GM19025 (cell line): ENCODE measurements around the gene PLXNA4.

Experiments used
- ATAC-seq: cut with Tn5 transposase; IDR thresholded peaks from one replicate; pipeline ENCODE4 v1.9.1; 2021; ENCODE audit warnings: mild to moderate bottlenecking, low read depth, moderate library complexity; ENCODE audit not compliant: unreplicated experiment

The PLXNA4 gene

DNA sequence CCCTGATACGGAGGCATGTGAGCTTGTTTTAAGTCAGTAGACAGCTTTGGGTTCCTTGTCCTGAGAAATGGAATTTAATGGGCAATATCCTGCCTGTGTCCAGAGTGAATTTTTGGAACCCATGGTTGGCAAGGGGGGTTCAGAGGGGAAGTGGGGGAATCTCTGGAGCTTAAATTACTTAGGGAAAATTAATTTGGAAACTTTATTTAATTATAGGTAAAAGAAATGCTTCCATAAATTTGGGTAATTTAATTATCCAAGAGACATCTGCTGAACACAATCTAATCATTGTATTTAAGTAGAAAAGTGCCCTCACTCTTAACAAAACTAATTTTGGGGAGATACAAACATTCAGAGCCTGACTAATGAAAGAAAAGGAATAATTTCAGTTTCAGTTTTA is 99.7 kb downstream of the PLXNA4 start:
- no peak for ATAC-seq

DNA sequence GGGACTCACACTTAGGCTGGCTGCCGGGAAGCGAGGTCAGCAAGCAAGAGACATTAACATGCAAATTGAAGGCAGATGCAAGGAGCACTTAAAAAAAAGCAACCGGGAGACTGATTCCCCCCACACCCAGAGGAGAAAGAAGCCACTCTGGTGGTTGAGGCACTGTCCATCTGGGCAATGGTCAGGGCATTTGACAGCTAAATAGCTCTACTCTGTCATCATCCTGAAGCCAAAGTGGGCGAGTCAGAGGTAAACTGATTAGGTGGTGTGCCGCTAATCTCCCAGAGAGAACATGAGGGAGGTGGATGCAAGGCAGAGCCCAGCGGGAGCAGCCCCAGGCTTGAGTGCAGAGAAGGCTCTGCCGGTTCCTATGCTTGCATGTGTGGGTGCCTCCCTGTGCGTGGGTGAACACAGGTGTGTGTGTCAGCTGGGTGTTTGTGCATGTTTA is 100.6 kb downstream of the PLXNA4 start:
- no peak for ATAC-seq

DNA sequence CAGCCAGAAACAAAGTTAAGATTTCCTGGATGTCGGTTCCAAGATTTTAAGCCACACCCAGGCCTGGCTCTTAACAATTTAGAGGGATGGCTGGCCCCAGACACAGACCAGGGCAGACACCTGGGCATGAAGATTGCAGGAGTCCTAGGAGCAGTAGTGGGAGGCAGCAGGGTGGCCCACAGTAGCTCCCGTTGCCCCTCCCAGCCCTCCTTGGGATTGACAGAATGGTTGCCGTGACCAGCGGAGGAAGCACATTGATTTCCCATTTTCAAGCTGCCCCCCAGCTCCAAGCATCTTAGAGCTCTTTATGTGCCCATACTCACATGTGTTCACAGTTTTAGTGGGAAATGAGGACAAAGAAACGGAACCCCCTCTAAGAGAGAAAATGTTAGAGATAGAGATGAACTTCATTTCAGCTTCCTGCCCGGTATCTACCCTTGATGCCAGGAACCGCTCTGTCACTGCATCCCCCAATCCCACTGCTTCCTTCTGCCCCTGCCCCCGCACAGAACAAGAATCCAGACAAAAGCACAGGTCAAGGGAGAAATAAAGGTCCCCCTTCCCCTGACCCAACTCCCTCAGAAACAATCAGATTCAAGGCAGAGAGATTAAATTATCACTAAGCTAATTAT is 101.1 kb downstream of the PLXNA4 start:
- no peak for ATAC-seq

DNA sequence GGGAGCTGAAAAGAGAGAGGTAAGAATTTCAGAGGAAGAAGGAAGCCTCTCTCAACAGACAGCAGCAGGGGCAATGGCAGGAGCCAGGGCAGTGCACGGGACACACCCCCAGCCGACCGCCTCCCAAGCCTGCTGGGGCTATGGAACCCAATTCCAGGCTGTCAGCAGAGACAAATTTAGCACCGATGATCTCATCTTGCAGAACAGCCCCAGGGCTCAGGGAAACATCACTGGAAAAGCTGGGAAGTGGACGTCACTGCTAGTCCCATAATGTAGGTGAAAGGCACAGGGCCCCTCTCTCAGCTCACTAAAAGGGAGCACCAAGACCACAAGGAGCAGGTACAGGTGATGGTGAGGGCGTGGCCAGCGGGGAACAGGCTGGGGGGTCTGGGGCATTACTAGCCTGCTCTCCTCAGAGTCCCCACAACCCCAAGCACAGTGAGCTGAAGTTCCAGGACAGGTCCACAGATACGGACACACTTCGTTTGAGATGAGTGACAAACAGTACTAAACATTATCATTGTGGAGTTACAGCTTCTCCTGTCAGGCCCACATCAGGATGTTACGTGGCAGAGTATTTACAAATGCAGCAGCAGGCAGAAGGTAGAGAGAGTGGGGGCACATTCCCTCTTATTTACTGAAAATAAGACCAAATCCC is 103.7 kb downstream of the PLXNA4 start:
- no peak for ATAC-seq

DNA sequence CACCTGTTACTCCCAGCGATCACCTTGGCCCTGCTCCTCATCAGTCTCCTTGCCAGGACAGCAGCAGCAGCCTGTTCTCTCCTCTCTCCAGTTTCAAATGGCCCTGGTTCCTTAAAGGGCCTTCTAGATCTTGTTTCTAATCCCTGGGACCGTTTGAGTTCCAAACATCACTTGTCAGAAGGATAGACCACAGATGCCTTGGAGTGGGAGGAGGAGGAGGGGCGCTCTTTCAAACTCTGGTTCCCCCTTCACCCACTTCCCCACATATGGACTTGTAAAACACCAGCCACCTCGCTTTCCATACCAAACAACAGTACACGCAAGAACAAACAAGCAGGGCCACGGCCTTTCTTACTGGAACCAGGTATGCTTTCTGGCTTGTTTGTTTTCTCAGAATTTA is 104.8 kb downstream of the PLXNA4 start:
- no peak for ATAC-seq

DNA sequence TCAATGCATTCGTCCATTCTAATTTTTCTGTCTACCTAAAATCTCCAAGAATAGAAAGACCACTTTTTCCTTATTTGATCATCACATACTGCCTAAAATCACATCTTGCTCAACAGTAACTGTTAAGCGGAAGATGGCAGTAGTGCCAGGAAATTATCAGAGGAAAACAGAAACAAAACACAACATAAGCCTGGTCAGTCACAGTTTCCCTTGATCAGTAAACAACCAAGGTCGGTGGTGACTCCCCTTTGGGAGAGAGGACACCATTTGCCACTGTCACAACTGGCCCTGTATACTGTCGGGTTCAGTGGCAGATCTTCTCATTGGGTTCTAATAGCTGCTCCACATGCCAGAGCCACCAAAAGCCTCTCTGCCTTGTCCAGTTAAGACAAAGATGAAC is 106.6 kb downstream of the PLXNA4 start:
- ATAC-seq = no peak

DNA sequence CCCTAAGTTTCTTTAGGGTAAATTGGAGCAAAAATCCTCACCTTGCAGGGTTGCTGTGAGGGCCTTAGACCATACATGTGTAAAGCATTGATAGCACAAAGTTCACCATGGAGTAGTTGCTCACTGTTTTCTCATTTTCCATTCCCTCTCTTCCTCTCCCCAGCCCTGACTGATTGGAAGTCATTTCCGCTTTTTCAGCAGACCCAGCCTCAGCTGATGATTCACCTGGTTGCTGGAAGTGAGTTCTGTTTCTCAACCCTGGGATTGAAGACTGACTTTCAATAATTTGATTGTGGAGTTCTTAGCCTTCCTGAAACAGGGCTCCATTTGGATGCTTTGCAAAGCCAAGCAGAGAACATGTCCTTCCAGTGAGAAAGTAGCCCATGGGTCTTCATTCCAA is 107.0 kb downstream of the PLXNA4 start:
- no peak for ATAC-seq

DNA sequence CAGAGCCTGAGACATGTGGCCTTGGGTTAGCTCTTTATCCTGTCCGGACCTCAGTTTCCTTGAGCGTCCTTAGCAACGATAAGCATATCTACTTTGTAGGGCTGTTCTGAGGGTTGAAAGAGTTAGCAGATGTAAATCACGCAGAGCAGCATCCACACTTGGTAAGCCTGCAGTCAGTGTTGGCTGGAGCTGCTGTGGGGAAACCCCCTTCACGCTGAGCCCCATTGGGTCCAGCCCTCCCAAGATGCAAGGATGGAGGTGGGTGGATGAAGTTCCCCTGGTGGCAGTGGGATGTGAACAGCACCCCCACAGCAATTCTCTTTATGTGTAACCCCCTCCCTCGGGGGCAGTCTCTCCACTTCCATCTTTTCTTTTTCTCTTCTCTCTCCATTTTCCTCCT is 109.9 kb downstream of the PLXNA4 start:
- ATAC-seq = no peak

DNA sequence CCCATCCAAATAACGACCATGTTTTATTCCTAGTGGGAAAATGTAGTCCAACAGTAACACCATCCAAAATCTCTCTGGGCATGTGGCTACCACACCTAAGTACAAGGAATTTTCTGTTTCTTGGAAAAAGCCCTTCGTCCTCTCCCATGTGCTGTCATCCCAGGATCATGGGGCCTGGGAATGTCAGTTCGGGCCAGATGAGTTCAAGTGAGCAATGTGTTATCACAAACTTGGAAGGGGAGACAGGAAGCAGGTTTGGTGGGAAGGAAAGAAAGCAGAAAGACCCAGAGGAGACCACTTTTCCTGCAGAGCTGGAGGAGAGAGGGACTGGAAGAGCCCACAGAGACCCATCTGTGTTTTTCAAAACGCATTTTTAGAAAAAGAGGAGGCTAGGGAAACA is 110.8 kb downstream of the PLXNA4 start:
- ATAC-seq = no peak

DNA sequence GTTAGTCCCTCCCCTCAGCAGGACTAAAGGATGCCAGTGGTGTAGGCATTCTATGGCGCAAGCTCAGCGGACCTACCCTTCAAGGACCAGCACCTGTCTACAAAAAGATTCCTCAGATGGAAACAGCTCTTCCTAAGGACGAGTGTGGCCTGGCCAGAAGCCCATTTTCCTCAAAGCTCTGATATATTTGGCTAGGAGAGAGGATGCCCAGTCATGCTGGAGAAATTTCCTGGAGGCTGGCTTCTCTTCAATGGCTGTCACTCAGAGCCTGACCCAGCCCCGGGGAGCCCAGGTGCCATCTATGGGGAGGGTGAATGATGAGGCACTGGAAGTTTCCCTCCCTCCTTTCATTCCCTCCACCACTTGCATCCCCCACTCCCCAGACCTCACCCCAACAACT is 111.5 kb downstream of the PLXNA4 start:
- no peak for ATAC-seq

DNA sequence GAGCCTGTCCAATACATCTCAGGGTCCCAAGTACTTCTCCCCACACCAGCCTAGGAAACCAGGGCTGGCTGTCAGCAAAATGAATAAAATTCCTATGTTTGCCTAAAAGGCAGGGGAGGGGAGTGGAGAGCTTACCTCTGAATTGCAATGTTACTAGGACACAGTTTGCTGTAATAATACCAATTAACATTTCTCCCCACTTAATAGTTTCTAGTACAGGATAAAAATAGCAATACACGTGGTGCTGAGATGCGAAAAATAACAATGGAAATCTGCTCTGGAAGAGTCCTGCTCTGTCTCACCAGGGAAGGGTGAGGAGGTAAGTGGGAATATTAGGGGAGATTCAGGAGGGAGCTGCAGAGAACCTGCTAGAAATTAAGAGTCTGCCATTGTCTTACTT is 112.3 kb downstream of the PLXNA4 start:
- no peak for ATAC-seq

DNA sequence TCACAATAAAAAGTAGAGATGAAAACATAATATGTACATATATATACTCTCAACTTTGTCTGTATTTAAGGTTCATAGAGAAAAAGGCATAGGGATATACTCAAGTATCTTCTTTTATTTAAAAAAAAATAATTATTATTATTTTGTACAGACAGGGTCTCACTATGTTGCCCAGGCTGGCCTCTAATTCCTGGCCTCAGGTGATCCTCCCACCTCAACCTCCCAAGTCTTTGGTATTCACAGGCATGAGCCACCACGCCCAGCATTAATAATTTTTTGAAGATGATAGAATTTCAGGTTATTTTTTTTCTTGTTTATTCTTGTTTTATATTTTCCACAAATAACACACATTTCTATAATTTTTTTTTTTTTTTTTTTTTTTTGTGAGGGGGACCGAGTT is 113.8 kb downstream of the PLXNA4 start:
- no peak for ATAC-seq

DNA sequence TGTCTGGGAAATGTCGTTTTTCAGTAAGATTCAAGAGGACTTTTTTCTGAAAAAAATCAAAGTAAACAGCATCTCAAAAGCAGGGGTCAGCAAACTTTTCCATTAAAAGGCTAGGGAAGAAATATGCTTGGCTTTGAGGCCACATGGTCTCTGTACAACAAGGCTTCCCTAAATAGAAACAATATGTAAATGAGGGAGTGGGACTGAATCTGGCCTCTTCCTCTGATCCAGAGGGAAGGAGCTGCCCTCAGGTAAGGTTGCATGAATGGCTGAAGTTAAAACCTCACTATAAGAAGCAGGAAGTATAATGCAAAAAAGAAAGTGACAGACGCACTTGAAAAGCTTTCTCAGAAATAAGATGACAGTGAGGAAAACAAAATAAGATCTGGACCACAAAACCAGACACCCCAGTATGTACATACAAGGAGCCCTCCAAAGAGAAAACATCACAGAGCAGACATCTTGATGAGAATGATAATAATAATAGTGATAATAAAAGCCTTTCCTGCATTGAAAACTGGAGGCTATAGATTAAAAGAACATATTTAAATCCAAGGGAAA is 115.2 kb downstream of the PLXNA4 start:
- no peak for ATAC-seq

DNA sequence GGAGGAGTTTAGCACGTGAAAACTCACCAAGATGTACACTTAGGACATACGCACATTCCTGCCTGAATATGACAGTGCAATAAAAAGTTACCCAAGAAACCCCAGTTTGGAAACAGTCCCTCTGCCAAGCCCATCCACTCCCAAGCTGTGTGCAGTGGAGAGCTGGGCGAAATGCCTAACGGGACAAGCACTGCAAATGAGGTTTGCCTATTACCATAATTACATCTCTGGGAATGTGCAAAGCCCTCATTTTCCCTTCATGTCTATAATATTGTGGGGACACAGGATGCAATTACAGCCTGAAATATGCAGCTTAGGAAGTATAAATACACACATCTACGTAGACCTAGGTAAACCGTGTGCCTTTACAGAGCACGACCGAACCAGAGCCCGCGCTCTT is 117.5 kb downstream of the PLXNA4 start:
- ATAC-seq = no peak

DNA sequence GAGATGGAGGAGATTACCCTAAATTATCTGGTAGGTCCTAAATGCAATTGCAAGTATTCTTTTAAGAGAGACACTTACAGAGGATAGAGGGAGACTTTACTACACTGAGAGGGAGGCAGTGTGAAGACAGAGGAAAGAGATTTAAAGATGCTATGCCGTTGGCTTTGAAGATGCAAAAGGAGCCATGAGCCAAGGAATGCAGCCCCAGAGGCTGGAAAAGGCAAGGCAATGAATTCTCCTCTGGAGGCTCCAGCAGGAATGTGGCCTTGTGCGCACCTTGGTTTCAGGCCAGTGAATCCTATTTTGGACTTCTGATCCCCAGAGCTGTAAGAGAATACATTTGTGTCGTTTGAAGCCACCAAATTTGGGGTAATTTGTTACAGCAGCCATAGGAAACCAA is 118.6 kb downstream of the PLXNA4 start:
- no peak for ATAC-seq

DNA sequence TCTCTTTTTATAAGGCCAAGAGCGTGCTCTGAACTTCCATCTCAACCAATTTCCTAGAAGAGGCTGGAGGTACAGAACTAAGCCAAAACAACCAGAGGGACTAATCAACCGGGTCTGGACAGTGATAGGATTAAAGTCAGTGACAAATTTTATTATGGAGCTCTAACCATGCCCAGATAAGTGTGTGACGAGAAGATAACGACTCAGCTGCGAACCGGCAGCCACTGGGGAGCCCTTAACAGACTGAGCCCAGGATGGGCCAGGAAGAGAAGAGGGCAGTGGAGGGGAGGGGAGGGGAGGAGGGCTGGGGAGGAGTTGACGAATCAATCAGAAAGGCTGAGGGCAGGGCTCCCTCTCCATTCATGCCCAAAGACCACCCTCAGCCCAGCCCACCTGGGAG is 119.9 kb downstream of the PLXNA4 start:
- ATAC-seq = no peak

DNA sequence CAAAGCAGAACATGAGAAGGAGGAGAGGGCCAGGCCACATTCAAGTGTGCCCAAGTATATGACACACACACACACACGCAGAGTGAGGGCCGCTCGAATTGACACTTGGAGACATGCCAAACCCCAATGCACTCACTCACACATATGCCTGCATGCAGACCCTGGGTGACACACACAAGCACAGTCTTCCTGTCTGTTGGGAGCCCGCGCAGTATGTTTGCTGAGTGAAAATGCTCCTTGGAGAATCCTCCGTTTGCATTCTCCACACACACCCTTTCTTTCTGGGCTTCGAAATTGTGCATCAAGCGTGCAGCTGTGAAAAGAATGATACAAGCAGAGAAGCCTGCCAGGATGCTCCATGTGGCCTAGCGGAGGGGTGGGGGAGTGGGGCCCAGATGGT is 120.9 kb downstream of the PLXNA4 start:
- ATAC-seq = no peak

DNA sequence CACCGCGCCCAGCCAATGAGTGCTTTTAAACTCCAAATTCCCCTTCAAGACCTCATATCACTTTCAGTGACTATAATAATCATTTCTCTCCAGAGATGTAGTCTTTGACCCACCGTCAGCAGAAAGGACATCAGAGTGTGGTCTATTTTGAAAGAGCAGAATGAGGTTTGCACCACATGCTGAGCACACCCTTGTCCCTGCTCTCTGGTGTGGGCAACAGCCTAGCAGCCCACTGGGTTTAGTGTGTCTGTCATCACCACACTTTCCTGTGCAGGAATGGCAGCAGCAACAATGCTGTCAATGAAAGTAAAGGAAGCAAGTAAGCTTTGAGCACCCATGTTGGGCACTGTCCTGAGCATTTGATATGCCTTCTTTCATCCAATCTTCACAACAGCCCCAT is 122.4 kb downstream of the PLXNA4 start:
- no peak for ATAC-seq

DNA sequence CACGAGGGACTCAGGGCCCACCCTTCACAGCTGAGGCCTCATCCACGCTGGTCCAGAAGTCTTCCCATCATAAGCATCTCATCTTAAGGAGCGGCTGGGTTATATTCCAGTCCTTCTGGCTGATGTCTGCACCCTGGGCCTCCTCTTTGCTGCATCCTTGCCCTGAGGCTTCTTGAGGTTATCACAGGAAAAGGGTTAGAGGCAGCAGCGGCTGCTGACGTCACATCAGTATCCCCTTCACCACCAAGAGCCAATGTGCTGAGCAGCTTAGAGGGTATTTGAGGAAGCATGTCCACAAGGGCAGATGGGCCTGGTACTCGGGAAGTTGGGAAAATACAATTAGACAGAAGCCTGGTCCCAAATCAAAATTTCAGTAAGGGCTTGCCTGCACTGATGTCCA is 125.1 kb downstream of the PLXNA4 start:
- ATAC-seq = no peak

DNA sequence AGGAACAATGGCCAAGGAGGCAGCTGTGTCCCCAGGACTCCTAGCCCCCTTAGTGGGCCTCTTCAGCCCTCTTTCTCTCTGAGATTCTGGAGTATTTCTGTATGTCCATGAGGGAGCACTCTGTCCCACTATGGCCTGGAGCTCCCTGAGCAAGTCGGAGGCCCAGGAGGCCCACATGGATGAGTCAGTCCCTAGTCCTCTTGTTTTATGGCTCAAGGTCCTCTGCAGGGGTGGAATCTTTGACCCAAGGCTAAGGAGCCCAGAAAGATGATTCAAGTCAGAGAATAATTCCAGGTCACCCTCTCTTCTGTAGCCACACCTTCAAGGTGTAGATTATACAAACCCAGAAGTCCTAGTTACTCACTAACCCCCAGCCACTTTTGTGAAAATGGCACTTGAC is 125.6 kb downstream of the PLXNA4 start:
- ATAC-seq = no peak

DNA sequence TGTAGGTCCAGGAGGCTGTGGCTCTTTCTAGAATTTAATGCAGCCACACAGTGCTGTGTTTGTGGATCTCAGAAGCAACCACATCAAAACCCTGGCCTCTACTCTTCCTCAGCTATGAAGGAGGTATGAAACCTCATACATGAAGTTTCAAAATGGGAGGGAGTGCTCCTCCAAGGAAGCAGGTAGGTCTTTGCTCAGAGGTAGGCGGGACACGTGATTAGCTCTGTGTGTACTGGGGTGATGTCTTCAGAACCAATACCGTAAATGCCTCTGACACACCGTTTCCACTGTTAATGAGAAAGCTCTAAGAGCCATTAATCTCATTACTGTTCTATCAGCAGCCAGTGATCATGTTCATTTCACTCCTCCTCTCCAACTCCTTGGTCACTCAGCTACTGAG is 126.1 kb downstream of the PLXNA4 start:
- ATAC-seq = no peak

DNA sequence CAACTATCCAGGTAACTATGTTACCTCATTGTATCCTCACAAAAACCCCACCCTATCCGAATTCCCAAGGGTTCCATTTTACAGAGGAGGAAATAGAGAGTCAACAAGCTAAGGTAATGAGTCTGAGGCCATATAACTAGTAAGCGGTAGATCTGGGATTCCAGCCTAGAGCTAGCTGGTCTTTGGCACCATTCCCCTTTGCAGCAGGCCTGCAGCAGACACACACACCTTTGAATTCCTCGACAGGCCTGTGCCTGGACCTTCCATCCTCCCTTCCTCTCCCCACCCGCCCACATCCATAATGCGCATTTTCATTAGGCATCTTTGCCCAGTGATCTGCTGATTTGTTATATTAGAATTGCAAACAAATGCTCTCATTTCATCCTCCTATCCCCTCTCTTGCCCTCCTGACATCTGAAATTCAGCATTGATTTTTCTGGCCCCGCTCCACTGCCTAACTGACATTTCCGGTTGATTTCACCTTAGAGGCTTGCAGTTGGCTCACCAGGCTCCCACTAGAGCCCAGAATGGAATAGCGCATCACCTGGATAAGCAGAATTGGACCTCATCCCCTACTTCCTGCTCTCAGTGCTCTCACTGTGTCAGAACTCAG is 129.5 kb downstream of the PLXNA4 start:
- ATAC-seq = no peak
